HCT116 (cell line): ENCODE measurements around the gene DPYD.

Experiments
- CBX3 ChIP-seq: IDR thresholded peaks from 2 replicates; pipeline ENCODE4 v1.6.1; 2012; ENCODE audit warnings: low read depth
- ELF1 ChIP-seq: IDR thresholded peaks from 2 replicates; pipeline ENCODE4 v1.6.1; 2012; ENCODE audit warnings: low read depth, borderline replicate concordance
- EZH2 ChIP-seq: fragments of 200-600 bp; sonication (generic); IDR thresholded peaks from 2 replicates; pipeline ENCODE4 v1.6.1; 2017; ENCODE audit warnings: antibody characterized with exemption, mixed run types
- EZH2phosphoT487 ChIP-seq: fragments of 200-600 bp; IDR thresholded peaks from 2 replicates; pipeline ENCODE4 v1.6.1; 2018; ENCODE audit warnings: antibody characterized with exemption, borderline replicate concordance
- POLR2A ChIP-seq: IDR thresholded peaks from 2 replicates; pipeline ENCODE4 v1.7.0; 2011; ENCODE audit warnings: borderline replicate concordance; ENCODE audit not compliant: insufficient read depth, insufficient read length; ENCODE audit errors: extremely low read depth
- POLR2AphosphoS5 ChIP-seq: IDR thresholded peaks from 2 replicates; pipeline ENCODE4 v1.6.1; 2011; ENCODE audit warnings: mild to moderate bottlenecking, low read depth, low read length, moderate library complexity
- TF ChIP-seq, protein P1 (sequence below), 3 experiments: fragments of 200-600 bp in 1 of 3; sonication (generic) in 1 of 3; IDR thresholded peaks in 2 of 3; conservative IDR thresholded peaks in 1 of 3; 2 replicates each; pipeline ENCODE4 v1.5.1; 2012 to 2017; ENCODE audit warnings: low read depth in 2 of 3, low read length in 2 of 3, antibody characterized with exemption in 1 of 3, borderline replicate concordance in 1 of 3, control low read depth in 1 of 3, mild to moderate bottlenecking in 1 of 3, mixed read lengths in 1 of 3, mixed run types in 1 of 3, moderate library complexity in 1 of 3; ENCODE audit not compliant: insufficient read depth in 1 of 3
- TF ChIP-seq, protein P2 (sequence below): IDR thresholded peaks from 2 replicates; pipeline ENCODE4 v1.6.1; 2012

- TF ChIP-seq, protein P1, sequence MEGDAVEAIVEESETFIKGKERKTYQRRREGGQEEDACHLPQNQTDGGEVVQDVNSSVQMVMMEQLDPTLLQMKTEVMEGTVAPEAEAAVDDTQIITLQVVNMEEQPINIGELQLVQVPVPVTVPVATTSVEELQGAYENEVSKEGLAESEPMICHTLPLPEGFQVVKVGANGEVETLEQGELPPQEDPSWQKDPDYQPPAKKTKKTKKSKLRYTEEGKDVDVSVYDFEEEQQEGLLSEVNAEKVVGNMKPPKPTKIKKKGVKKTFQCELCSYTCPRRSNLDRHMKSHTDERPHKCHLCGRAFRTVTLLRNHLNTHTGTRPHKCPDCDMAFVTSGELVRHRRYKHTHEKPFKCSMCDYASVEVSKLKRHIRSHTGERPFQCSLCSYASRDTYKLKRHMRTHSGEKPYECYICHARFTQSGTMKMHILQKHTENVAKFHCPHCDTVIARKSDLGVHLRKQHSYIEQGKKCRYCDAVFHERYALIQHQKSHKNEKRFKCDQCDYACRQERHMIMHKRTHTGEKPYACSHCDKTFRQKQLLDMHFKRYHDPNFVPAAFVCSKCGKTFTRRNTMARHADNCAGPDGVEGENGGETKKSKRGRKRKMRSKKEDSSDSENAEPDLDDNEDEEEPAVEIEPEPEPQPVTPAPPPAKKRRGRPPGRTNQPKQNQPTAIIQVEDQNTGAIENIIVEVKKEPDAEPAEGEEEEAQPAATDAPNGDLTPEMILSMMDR (IDR thresholded peaks at IDR 0.05 in 2 of 3, conservative IDR thresholded peaks at IDR 0.05 in 1 of 3; ENCODE audit: borderline replicate concordance in 1 of 3, insufficient read depth in 1 of 3, low read depth in 2 of 3, low read length in 2 of 3), result no peak
- TF ChIP-seq EZH2phosphoT487 (no peak), CBX3 (no peak), ELF1 (no peak), POLR2AphosphoS5 (no peak), EZH2 (no peak), POLR2A (no peak)
- TF ChIP-seq, protein P2, sequence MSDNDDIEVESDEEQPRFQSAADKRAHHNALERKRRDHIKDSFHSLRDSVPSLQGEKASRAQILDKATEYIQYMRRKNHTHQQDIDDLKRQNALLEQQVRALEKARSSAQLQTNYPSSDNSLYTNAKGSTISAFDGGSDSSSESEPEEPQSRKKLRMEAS, result no peak
Observed at GRCh38 chr1:97553971-97554370, 366.9 kb downstream of the DPYD start.
